HG02938 (cell line): ENCODE data around the gene HOXD11.

Experiments
- ATAC-seq: cut with Tn5 transposase; IDR thresholded peaks from one replicate; pipeline ENCODE4 v1.9.1; 2021; ENCODE audit warnings: mild to moderate bottlenecking, moderate library complexity; ENCODE audit not compliant: unreplicated experiment

Gene HOXD11

DNA sequence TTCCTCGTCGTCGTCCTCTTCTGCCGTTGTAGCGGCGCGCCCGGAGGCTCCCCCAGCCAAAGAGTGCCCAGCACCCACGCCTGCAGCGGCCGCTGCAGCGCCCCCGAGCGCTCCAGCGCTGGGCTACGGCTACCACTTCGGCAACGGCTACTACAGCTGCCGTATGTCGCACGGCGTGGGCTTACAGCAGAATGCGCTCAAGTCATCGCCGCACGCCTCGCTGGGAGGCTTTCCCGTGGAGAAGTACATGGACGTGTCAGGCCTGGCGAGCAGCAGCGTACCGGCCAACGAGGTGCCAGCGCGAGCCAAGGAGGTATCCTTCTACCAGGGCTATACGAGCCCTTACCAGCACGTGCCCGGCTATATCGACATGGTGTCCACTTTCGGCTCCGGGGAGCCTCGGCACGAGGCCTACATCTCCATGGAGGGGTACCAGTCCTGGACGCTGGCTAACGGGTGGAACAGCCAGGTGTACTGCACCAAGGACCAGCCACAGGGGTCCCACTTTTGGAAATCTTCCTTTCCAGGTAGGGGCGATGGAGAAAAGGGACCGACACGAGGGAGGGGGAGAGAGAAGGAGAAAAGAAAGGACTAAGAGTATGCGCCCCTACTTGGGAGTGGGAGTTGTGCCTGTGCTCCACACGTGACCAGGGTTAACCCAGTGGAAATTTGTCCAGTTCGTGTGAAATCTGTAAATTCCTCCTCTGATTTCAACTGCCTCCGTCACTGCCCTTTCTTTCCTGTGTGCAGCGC lies 13.8 kb upstream of the HOXD11 start:
- ATAC-seq: no peak

DNA sequence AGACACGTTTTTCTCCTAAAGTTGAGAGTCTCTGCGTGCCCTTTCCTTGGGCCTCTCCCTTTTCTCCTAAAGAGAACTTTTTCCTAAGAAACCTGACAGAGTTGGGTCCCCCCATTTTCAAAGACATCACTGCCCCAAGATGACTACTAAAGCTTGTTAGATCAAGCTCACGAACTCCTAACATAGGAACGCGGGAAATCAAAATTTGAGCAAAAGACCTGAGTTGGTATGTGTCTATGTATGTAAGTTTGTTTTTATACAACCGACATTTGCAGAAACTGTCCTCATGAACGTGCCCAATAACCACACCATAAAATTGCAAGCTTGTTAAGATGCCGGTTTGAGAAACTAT lies 13.2 kb upstream of the HOXD11 start:
- ATAC-seq: no peak

DNA sequence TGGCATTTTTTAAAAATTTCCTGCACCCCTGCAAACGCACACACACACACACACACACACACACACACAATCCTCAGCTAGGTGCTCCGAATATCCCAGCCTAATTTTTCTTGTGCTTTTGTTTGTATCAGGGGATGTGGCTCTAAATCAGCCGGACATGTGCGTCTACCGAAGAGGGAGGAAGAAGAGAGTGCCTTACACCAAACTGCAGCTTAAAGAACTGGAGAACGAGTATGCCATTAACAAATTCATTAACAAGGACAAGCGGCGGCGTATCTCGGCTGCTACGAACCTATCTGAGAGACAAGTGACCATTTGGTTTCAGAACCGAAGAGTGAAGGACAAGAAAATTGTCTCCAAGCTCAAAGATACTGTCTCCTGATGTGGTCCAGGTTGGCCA lies 12.7 kb upstream of the HOXD11 start:
- no peak for ATAC-seq

DNA sequence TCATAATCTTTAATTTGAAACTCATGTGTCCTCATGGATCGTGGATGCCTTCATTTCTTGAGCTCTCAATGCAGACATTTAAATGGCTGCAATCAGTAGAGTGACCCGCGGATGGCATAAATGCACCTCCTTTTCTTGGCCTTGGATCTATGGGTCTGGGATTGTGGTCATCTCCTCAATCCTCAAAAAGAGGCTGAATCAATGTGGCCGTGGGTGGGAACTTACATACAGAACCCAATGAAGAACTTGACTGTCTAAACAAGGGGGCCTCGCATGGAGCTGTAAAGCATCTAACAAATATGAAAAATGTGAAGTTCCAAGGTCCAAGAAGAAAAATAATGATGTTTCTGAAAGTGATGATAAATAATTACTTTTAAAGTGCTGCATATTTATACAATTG lies 11.7 kb upstream of the HOXD11 start:
- no peak for ATAC-seq

DNA sequence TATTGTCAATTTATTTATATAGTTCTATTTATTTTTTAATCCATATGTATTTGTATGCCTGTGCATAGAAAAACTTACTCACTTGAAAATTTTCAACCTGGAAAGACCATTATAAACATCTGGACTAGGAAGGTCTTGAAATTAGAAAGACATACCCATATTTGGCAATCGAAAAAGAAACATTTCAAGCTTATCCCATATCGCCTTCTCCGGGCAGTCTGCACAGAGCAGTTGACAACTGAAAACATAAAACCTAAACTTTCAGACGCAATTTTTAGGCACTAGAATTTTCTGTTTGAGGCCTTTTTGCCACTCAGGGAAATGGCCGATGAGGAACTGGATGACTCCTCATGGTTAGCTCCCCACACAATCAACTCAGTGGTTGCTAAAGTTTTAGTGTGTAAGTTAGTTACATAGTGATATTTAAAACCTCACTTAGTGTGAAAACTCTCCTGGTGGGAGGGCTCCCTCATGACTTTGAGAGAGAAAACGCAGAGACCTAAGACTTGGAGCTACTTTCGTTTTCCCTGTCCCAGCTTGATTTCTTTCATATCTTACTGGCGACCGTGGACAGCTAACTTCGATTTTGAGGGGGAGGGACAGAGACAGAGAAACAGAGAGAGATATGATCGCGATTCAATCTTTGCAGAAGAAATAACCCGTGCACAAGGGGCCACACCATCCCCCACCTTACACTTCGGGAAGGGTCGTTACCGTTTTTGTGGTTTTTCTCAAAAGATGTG lies 10.7 kb upstream of the HOXD11 start:
- no peak for ATAC-seq

DNA sequence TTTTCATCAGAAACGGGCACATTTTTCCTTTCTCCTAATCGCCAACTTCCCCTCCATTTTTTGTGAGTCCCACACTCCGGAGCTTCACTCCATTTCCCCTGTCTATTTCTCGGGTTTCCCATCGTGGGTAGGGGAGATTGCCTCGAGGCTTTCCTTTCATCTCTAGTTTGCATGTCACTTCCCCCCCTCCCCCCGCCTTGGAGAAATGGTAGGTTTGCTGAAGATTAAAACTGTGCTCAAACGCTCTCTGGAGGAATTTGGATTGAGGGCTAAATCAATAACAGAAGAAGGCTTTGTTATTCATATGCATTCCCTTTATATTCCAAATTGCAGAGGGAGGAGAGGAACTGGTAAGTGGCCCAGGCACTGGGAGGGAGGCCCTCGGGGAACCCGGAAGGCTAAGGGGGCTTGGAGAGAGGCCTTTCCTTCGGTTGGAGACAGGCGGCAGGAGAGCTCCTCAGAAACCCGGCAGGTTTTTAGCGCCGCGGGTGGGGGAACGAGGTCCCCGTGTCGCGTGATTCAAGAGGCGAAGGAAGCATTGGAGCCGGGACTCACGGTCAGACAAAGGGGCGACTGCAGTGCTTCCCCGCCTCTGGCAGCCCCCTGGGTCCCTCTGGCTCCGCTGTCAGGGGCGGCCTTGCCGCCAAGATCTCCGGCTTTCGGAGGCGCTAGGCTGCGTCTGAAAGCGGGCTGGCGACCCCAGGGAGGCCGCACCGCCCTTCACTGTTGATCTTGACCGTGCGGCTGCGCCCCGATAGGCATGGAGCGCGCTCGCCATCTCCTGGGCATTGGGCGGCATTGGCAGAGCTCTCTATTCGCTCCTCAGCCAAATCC lies 9.9 kb upstream of the HOXD11 start:
- peak; percentile 86 for ATAC-seq

DNA sequence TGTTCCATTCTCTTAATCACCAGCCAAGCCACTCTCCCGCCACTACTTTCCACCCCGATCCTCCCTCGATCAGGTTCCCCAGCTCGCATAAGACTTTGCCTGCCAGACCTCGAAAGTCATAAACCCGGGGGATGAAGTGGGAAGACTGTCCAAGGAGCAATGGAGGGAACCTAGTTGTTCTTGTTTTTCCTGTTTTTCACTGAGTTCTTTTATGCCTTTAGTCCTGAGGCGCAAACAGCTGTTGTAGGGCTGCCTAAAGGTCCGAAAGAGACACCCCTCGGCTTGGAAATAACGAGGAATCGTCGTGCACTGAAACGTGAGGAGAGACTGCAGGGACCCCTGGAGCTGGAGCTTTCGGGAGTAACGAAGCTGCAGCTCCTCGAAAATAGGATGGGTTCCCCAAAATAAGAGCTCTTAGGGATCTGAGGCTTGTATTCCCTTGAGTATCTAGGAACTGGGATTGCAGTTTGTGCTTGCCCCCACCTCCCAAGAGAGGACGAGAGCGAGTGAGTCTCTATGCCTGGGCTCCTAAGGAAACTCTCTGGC lies 9.2 kb upstream of the HOXD11 start:
- ATAC-seq: no peak

DNA sequence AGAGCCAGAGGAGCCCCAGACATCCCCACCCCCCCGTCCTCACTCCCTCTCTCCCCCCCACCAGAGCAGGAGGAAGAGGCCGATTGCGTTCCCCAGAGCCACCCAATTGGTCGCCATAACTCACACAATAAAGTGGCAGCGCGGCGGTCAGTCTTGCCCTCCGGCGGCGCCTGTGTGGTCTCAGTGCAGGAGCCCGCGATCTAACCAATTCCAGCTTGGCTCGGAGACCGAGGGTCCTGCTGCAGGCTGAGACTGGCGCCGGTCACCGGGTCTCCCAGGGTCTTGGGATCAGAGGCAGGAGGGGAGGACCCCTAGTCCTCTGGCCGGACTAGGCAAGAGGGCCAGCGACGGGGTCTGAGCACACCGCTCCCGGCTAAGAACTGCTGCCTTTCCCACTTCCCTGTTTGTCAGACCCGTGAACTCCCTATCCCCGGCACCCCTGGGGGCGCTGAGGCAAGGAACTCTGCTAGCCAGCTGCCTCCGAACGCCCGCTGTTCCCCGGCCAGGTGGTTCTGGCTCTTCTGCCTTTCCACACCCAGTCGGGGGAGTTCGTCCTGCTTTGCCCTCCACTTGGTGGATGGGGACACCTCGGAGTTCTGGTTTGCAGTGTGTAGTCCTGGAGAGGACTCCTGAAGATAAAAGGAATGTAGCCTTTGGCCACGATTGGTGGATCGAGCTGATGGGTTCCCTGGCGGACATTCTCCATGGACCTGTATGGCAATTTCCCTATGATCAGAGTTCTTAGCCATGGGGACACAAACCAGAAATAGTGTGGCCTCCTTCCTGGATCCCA lies 8.5 kb upstream of the HOXD11 start:
- ATAC-seq: no peak

DNA sequence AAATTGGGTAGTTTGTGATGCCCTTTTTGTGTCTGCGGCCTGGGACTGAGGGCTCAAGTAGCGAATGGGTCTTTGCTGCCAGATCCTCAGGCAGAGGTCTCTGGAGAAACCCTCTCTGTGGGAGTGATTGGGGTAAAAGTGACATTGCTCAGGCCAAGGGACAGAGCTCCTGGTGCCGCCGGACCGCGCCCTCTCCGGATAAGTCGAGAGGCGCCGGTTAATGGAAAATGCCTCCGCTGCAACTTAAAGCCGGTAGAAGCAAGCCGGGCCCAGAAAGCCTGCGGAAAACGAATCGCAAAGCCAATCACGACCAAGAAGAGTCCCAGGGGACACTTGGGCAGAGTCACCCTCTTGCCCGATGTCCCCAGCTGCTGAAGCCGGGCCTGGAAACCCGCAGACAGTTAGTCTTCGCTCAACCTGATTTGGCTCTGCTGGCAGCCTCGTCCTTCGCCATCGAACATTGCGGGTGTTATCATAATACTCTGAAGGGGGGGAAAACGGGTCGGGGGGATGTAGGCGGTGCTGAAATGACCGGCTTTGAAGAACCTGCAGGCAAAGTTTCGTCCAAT lies 7.8 kb upstream of the HOXD11 start:
- ATAC-seq: no peak

DNA sequence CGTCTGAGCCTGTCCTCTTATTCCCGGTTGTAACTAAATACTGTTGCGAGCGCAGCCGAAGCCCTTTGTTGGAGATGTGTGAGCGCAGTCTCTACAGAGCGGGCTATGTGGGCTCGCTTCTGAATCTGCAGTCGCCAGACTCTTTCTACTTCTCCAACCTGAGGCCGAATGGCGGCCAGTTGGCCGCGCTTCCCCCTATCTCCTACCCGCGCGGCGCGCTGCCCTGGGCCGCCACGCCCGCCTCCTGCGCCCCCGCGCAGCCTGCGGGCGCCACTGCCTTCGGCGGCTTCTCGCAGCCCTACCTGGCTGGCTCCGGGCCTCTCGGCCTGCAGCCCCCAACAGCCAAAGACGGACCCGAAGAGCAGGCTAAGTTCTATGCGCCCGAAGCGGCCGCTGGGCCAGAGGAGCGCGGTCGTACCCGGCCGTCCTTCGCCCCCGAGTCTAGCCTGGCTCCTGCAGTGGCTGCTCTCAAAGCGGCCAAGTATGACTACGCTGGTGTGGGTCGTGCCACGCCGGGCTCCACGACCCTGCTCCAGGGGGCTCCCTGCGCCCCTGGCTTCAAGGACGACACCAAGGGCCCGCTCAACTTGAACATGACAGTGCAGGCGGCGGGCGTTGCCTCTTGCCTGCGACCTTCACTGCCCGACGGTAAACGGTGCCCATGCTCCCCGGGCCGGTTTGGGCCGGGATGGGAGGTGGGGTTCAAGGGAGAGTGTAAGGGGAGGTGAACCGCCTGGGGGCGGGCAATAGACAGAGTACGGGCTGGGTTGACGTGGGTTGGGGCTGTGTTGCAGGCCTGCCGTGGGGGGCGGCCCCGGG lies 7.1 kb upstream of the HOXD11 start, which contains the start of gene HOXD12:
Gene HOXD12, plus strand, starts transcription at position 68 of the 819 bp plus-strand sequence. Its CDS starts 7 bp downstream, at position 75.
- no peak for ATAC-seq

DNA sequence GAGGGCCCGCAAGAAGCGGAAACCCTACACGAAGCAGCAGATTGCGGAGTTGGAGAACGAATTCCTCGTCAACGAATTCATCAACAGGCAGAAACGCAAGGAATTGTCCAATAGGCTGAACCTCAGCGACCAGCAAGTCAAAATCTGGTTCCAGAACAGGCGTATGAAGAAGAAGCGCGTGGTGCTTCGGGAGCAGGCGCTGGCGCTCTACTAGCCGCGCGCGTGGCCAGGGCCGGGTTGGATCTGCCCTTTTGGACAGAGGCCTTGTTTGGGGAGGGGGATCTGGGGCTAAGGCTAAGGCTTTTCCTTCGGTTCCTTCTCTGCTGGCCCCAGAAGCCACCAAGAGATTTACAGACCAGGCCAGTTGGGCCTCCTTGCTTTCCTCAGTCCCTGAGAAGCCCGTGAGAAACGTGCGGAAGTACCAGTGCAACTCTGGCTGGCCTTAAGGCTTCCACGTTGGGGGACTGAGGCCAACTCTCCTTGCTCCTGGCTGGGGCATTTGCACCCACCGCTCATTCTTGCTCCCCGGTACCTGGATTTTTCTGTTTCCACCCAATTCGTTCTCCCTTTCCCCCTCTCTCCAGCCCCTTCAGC lies 6.4 kb upstream of the HOXD11 start:
- no peak for ATAC-seq

DNA sequence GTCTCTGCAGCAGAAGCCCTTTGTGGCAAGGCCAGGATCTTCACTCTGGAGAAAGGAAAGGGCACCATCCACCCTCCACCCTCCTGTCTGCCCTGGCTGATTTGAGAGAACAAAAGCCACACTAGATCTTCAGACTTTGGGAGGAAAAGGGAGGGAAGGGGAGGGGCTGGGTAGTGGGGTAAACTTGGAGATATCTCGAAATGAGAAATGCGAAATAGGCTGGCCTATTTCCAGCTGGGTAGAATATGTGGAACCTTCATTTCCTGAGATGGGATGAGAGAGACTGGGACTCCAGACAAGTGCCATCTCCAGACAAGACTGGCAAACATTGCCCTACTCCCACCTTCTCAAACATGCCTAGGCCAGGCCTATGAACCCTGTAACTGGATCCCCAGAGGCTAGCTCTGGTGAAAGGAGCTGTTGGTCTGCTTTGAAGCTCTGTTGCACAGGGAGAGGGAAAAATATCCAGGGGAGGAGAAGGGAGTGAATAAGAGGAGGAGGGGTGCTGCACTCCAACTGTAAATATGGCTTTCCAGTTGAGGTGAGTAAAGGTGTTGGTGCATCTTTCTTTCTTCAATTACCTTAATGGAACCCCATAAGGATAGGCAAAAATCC lies 5.8 kb upstream of the HOXD11 start:
- ATAC-seq: no peak

DNA sequence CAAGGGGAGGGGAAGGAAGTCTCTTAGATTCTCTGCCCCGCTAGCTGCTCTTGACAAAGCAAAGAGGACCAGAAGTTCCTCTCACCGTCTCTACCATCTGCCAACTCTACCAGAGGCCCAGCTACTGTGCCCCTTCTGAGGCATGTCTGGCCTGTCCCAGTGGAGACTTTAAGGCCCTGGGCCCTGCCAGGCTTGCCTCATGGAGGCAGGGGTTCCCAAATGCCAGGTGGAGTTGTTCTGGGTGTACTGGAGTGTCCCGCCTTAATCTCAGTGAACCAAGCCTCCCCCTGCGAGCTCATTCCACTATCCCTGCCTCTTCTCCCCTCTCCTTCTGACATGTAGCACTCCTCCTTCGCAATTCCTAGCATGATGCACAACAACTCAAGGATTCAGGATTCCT lies 5.2 kb upstream of the HOXD11 start:
- no peak for ATAC-seq

DNA sequence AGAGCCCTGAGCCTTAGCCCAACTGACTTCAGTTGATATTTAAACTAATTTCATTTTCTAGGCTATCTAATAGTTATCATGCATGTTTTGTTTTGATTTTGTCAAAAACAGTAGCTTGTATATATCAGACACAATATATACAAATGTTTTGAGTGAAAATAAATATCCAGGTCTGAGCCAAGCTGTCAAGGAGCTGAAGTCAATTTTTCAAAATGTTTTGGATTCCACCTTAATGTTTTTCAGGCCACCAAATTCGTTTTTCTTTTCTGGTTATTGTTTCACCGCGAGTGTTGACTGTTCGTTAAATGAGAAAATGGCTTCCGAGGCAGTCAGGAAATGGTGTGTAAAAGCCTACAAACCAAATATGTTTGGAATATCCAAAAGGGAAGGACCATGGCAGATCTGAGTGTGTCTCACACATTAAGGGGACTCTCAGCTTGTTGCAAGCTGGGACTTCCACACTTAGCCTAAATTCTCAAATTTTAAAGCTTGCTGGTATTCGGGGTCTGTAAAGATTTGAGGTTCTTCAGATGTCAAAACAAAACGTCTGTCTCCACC lies 4.7 kb upstream of the HOXD11 start:
- no peak for ATAC-seq

DNA sequence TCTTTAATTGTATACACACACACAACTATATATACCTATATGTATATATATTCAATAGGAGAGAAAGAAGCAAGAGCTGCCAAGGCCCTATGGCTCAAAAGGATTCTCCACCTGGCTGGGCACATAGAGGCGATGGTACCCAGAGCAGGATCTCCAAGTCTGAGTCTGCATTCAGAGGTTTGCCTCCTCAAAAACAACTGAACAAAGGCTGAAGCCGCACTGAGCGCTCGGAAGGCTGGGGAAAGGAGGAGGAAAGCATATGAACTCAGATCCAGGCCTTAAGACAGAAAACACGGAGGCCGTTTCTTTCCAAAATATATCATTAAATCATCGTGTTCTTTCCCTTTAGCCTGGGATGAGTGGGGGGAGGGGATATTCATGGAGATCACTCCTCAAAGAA lies 3.9 kb upstream of the HOXD11 start:
- no peak for ATAC-seq

DNA sequence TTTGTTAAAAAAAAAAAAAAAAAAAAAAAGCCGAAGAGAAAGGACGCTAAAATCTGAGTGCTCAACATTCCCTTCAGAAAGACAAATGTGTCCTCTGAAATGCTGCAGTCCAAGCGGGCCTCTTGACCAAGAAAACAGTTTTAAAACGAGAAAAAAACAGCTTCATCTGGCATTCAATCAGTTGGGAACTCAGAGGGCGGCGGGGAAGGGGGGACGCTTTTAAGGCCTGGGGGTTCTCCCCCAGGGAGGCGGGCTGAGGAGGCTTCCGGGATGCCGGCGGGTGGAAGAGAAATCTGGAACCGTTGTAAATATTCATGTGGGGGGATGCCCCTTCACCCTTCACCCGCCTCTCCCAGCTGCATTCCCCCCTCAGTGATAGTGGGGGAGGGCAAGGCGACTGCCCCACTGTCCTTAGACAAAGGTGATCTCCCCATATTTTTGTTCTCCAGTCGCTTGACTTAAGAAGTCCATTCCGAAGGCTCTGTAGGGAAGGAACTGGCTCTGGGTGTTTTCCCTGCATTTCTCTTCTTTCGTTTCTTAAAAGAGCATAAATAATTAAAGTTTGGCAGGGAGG lies 3.3 kb upstream of the HOXD11 start:
- no peak for ATAC-seq

DNA sequence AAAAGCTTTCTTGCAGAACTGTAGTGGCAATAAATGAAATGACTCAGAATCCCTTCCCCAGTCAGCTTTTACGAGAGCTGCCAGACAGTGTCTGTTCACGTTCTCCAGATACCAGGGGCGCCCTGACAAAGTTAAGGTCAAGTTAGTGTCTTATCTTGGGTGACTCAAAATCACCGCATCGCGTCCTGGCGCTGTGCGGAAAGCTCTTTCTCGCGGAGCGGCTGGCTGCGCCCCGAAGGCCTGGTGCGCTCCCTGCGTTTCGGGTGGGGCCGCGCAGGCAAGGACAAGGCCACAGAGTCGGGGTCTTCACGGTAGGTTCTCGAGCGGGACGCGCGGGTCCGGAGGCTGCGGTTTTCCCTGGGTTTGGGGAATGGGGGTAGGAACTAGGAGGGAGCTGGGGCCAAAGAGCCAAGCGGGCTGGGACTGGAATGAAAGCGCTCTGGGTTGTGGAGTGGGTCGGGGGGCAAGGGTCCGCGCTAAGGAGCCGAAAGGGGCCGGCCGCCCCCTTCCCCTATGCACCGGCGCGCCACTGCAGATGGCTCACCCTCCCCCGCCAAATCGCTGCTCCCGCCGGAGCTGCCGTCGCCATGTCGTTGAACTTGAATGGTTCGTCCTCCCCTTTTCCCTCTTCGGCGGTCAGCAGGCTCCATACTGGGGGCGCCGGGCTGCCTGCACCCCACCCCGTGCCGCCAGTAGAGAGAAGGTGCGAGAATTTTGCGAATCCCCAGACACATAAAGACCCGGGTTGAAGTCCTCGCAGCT lies 2.6 kb upstream of the HOXD11 start:
- no peak for ATAC-seq
